NCI-H526 (cell line): ENCODE measurements around the gene KATNIP.
"Not testable (repeated sequence)": the region's sequence is repeated elsewhere in the genome, so short reads cannot be mapped to it uniquely, and the experiment has no call there.

Experiments used
- DNase-seq, 2 experiments: peaks; one replicate each; lab custom pipeline; 2025; lab: John Stamatoyannopoulos, UW

KATNIP gene

DNA sequence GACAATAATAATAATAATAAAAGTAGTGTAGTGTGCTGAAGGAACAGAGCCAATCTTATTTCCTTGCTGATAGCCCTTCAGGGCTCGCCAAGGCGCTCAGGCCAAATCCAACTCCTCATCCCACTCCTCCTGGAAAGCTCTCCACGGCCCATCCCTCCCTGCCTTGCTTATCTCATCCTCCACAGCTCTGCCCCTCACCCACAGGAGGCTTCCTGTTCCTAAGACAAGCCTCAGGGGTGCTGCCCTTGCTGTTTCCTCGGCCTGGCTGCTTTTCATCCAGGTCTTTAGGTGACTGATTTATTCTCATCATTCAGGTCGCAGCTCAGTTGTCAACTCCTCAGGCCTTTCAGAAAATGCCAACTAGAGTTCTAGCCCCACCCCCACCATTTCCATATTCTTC lies 11.4 kb upstream of the KATNIP start:
- no peak for DNase-seq

- DNase-seq = no peak
Measured at GRCh38 chr16:27539120-27539519, 10.8 kb upstream of the KATNIP start.

- no peak for DNase-seq
Measured at GRCh38 chr16:27539636-27540035, 10.3 kb upstream of the KATNIP start.

GRCh38 chr16:27543801-27544200 lies 6.1 kb upstream of the KATNIP start:
- DNase-seq = no peak

DNA sequence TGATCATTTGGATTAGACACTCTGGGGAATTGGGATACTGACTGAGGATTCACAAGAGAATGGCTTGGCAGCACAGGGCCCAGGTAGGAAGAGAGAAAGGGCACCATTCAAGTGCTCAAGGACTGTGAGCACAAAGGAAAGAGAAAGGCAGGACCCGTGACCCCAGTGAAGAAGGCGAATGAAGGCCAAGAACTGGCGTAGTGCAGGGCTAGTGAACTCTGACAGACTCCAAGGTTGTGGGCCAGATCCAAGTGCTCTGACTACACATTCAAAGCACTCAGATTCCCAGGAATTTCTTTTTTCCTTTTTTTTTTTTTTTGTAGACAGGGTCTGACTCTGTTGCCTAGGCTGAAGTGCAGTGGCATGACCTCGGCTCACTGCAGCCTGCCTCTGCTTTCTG lies 5.3 kb upstream of the KATNIP start:
- no peak for DNase-seq

DNA sequence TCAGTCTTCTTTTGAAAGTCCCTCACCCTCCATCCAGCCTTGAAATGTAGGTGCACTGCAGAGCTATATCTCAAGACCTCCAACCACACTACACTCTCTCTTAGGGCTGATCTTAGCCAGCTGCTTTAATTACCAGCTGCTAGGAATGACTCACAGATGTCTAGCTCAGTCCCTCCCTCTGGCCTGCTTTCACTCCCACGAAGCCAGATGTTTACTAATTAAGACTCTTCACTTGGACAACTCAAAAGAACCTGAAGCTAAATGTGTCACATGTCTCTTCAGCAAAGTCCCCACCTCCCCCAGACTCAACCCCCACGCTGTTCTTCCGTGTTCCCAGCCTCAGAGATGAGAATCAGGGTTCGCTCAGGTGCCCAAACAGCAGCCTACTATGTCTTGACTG lies 2.8 kb upstream of the KATNIP start:
- no peak for DNase-seq

DNA sequence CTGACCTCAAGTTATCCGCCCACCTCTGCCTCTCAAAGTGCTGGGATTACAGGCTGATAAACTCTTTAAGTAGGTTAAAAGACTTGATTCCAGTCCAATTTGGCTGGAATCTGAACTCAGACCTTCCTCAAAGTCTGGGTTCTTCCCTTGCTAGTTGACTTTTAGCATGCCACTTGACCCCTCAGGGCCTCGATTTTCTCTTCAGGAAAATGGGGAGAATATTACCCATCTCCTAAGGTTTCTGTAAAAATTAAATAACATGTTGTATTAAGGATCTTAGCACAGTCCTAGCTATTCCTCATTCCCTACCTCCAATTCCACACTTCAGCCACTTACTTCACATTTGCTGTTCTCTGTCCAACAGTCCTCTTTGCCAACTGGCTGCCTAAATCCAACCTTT lies 2.1 kb upstream of the KATNIP start:
- DNase-seq = no peak

DNA sequence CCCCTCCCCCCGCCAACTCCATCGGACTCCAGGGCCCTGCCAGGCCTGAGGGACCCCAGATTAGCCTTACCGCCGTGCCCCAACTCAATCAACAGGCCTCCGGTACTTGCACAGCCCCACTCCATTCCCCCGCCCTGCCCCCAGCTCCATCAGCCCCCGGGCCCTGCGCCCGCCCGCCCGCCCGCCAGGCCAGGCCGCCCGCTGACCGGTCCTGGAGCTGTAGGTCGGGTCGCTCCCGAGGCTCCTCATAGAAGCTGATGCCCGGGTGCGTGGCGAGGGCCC lies 539 bp upstream of the KATNIP start:
- DNase-seq = no peak

DNA sequence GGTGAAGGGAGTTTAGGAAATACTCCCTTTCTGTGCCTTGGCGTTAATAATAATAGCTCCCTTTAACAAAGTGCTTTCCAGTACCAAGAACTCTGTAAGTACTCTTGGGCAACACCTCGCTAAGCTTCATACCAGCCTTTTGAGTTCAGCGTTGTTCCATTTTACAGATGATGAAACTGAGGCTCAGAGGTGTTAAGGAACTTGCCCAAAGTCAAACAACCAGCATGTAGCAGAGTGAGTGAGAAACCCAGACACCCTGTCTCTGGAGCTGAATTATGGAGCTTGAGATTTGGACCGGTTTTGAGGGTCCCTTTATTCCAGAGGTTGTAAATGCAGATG lies 607 bp downstream of the KATNIP start:
- no peak for DNase-seq

- DNase-seq = no peak
Measured at GRCh38 chr16:27551036-27551435, 1.1 kb downstream of the KATNIP start.

DNA sequence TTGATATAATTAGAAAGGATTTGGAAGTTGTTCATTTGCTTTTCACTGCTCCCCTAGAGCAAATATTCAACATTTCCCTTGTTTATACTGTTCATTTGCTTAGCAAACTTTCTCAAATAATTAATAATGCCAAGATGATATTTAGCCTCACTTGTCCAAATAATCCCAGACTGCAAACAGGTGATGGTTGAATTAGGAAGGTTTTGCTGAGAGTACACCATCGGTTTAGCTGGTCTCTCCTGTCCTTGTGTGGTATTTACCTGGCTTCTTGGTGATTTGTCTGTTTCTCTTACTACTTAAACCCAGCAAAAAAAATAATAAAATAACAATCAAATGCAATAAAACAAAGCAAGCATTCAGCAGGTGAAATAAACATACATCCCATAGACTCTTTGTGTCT lies 6.5 kb downstream of the KATNIP start:
- no peak for DNase-seq

DNA sequence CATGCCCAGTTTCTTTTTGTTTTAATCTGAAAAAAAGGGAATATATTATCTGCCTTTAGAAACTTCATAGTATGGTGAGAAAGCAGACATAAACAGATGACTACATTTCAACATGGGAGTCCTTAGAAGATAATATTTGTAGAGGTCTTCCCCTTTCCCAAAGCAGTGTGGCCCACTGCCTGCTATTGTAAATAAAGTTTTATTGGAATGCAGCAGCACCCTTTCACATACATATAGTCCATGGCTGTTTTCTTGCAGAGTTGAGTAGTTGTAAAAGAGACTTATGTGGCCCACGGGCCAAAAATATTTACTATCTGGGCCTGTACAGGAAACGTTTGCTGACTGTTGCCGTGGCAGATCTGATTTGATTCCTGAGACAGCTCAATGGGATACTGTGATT lies 8.5 kb downstream of the KATNIP start:
- DNase-seq = no peak

- no peak for DNase-seq
Measured at GRCh38 chr16:27558932-27559331, 9.0 kb downstream of the KATNIP start.

- no peak for DNase-seq
Measured at GRCh38 chr16:27561216-27561615, 11.3 kb downstream of the KATNIP start.

DNA sequence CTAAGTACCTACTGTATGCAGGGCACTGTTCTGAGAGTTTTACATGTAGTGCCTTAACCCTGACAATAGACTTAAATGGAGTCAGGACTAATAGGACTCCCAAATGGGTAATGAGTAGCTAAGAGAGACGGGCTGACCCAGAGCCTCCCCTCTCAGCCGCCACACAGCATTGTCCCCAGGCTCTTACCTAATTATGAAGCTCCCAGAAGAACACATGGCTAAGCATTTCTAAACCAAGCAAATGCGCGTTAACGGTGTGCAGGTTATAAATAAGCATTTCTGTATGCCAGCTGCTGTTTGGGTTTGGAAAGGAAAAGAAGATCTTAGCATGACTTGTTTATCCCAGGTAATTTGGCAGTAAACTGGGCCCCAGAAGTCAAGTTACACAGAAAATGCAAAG lies 14.3 kb downstream of the KATNIP start:
- no peak for DNase-seq

- DNase-seq = no peak
Measured at GRCh38 chr16:27566417-27566816, 16.5 kb downstream of the KATNIP start.

DNA sequence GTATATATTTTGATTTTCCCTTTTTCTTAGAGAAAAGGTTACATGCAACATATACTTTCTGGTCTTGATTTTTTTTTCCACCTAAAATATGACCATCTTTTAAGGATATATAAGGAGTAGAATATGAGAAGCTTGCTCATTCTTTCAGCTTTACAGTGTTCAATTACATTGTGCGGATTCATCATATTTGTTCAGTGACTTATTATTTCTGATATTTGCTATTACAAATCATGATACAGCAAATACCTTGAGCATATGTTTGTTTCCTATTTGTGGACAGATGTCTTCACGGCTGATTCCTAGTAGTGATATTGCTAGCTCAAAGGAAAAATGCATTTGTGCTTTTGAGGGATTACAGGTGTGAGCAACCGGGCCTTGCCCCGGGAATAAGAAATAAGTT lies 18.1 kb downstream of the KATNIP start:
- DNase-seq = no peak

DNA sequence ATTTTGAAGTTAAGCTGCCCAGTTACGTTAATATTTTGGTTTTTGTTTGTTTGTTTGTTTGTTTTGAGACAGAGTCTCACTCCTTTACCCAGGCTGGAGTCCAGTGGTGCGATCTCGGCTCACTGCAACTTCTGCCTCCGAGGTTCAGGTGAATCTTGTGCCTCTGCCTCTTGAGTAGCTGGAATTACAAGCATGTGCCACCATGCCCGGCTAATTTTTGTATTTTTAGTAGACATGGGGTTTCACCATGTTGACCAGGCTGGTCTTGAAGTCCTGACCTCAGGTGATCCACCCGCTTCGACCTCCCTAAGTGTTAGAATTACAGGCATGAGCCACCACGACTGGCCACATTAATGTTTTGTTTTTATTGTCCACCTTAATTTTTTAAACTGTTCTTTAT lies 21.0 kb downstream of the KATNIP start:
- not testable (repeated sequence) for DNase-seq

DNA sequence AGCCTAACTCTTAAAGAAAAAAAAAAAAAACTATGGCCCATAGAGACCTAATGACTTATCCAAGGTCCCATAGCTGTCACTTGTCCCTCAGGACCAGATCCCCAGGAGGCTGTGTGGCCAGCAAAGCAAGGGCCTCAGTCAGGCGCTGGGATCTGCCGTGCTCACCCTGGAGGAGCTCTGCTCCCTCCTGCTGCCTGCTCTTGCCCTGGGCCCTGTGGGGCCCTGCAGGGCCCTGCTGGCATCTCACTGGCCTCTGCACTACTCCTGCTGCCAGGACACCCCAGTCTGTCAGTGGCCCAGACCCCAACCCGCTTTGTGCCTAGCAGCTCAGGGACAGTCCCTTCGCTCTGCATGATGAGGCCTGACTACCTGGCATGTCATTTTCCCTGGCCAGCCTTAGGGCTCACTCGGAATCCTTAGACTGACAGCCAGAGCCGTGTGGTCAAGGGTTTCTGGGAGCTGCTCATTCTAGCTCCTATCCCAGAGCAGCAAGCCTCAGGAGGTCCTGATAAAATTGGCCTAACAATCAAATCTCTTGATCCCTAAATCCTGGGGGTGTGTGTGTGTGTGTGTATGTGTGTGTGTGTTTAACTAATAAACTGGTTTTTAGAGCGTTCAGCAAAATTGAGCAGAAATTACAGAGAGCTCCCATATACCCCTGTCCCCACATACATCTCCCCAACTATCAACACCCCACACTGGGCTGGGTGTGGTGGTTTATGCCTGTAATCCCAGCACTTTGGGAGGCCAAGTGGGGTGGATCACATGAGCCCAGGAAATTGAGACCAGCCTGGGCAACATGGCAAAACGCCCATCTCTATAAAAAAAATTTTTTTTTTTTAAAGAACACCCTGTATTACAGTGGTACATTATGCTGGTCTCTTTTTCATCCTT lies 21.7 kb downstream of the KATNIP start:
- DNase-seq = no peak

- no peak for DNase-seq
Measured at GRCh38 chr16:27572711-27573110, 22.8 kb downstream of the KATNIP start.

DNA sequence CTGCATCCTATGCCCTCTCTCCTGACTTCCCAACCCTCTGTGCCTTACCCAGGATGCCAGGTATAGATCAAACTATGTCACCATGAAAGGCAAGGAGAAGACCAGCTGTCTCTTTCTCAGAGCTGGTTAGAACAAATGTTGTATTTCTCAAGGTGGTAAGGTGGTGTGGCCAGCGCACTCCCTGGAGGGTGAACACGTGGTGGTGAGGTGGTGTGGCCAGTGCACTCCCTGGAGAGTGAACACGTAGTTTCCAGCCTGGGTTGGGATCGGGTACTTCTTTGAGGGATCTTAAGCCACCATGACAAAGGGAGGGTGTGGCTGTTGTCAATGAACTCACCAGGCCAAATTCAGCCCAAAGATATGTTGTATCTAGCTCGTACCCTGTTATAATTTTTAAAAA lies 26.8 kb downstream of the KATNIP start:
- no peak for DNase-seq

- DNase-seq = no peak
Measured at GRCh38 chr16:27579087-27579980, 29.4 kb downstream of the KATNIP start.

DNA sequence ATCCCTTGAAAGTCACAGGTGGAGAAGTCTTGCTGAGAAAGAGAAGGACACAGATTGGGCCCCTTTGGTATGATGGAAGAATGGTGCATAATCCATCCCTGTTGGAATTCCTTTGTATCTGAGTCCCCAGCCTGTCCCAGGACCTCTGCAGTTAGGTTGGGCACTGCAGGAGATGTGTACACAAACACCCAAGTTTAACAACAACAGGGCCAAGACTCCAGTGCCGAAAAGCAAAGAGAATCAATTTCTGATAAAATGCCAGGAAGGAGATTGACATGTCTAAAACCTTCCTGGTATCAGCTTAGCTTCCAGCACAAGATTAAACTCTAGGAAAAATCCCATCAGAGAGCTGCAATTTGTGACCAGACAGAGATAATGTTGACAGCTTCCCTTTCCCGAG lies 32.9 kb downstream of the KATNIP start:
- DNase-seq = no peak

DNA sequence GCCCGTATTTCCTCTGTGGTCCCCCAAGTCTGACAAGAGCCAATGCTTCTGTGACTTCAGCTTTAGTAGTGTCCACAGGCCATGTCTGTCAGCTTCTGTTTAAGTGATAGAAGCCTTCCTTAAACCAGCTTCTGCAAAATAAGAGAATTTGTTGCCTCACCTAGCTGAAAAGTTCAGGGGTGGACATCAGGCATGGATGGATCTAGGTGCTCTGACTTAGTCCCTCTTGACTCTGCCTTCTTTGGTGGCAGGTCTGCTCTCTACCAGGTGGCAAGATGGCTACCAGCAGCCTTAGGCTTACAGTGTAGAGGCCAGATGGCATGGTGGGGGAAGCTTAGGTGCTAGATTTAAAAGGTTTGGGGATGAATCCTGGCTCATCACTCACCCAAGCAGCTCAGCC lies 33.7 kb downstream of the KATNIP start:
- no peak for DNase-seq
